HG02938 (cell line): ENCODE measurements around the gene ZNF480.
A peak's percentile ranks its signal among the peaks of the same experiment; 100 is the strongest.
"Not testable (repeated sequence)": the region's sequence is repeated elsewhere in the genome, so short reads cannot be mapped to it uniquely, and the experiment has no call there.

Experiments used
- ATAC-seq: cut with Tn5 transposase; IDR thresholded peaks from one replicate; pipeline ENCODE4 v1.9.1; 2021; ENCODE audit warnings: mild to moderate bottlenecking, moderate library complexity; ENCODE audit not compliant: unreplicated experiment

Gene ZNF480

DNA sequence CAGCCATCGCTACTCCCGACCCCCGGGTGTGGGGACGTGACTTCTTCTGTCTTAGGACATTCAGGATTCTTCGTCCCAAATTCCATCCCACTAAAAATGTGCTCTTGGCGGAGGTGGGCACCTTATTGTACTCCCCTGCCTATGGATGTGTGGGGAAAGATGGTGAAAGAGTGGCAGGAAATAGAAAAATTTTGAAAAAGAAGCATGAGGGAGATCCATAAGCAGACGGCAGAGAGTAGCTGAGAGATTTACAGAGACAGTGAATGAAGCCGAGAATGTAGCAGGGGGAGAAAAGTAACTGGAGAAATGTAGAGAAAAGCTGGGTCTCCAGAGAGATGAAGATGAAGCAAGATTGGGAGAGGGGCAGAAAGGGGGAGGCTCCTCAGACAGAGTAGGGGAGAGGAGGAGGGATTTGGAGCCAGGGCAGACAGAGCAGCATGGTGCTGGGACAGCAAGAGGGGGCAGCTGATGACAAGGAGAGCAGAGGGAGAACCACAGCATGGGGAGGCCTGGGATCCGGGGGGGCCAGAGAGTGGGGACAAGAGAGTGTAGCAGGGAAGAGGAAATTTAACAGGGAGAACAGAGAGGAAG is 39.9 kb downstream of the ZNF480 start:
- no peak for ATAC-seq

DNA sequence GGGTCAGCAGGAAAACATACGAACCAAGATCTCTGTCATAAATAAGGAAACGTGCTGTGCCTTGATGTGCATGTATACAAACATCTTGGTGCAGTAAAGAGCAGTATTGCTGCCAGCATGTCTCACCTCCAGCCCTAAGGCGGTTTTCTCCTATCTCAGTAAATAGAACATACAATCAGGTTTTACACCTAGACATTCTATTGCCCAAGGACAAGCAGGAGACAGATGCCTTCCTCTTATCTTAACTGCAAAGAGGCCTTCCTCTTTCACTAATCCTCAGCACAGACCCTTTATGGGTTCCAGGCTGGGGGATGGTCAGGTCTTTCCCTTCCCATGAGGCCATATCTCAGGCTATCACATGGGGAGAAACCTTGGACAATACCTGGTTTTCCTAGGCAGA is 42.1 kb downstream of the ZNF480 start:
- ATAC-seq, result not testable (repeated sequence)

DNA sequence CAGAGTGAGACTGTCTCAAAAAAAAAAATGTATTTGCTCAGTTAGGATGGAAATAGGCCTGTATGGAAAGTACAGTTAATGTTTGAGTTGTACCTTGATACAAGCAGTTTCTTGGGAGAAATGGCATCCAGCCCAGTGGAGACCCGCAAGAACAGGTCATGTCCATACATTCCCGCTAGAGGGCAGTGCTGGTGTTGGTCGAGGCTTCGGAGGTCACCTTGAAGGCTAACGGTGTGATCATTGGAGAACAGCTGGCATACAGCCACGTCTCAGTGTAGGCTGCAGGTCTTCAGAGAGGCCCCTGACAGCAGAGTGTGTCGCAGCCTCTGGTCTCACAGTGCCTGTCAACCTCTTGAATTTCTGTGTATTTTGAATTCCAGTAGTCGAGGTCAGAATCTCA is 46.6 kb downstream of the ZNF480 start:
- ATAC-seq, result no peak

DNA sequence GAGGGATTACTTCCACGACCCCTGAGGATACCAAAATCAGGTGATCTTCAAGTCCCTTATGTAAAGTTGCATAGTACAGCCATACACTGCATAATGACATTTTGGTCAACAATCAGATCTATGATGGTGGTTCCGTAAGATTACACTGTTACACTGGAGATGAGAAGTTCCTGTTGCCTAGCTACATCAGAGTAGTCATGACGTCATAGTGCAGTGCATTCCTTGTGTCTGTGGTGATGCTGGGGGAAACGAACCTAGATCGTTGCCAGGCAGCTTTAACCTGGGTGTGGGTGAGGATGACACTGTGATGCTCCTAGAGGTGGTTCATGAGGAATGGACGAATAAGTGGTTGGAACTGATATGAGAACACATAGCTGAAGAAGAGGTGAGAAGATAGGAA is 48.2 kb downstream of the ZNF480 start:
- no peak for ATAC-seq

DNA sequence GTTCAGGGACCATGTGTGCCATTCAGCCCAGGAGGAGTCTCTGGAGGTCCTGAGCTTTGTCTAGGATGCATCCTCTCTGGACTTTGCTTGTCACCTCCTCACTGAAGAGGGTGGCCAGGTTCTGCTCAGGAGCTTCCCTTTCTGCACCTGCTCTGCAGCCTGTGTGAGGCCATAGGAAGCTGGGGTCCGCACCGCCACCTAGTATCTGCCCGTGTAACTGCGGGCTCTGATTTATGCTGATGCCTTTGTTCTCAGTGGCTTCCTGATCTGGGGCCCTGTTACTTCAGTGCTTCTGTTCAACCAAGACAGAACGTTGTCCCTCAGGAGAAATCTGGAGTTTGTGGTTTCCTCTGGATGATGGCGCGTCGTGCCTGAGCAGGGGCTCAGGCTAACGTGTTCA is 54.5 kb downstream of the ZNF480 start:
- ATAC-seq, result no peak

DNA sequence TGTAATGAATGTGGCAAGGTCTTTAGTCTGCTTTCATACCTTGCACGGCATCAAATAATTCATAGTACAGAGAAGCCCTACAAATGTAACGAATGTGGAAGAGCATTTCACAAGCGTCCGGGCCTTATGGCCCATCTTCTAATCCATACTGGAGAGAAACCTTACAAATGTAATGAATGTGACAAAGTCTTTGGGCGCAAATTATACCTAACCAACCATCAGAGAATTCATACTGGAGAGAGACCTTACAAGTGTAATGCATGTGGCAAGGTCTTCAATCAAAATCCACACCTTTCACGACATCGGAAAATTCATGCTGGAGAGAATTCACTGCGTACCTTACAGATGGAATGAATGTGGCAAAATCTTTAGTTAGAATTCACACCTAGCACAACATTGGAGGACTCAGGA is 69.5 kb downstream of the ZNF480 start:
- no peak for ATAC-seq

DNA sequence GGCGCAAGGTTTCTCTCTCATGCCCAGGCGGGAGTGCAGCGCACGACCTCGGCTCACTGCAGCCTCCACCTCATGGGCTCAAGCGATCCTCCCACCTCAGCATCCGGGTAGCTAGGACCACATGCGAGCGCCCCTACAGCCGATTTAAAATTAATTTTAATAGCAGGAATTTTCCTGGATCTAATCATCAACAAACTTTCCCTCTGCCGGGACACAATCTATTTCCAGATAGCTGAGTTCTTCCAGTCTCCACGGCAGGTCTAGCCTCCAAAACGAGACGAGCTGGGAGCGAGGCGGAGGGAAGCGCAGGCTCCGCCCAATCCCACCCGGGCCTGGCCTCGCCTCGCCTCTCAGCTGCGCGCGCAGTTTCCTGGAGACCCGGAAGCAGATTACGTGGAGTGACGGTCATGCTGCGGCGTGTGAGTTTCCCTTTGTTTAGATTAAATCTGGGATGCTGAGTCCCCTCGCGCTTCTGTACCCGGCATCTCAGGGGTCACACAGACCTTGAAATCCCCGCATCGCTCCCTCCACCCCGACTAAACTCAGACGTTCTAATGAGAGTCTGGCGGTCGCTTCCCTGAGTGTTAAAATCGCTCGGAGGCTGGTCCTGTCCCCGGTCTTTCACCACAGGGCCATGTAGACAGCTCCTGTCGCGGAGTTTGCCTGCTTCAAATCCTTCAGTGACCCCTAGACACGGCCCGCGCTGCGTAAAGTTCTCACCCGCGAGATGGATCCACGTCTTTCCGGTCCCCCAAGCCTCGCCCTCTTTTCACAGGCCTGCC is 72.8 kb downstream of the ZNF480 start, which contains the start of gene ZNF880:
ZNF880 (plus strand) TSS at position 365 of the 782 bp plus-strand sequence; CDS start at position 408, 43 bp downstream.
- ATAC-seq, result peak; percentile 72

DNA sequence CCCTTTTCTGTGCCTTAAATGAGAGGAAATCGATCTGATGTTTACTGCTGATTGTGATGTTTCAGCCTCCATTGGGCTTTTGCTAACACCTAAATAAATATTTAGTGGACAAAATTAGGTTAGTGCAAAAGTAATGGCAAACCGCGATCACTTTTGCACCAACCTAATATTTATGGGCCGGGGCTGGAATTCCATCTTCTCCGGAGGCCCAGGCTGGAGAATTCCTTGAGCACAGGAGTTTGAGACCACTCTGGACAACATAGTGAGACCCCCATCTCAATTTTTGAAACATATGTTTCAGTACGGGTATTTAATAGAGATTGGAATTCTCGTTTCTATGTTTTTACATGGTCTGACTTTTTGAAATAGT is 73.4 kb downstream of the ZNF480 start:
- no peak for ATAC-seq
